ENCODE results near the gene TREX2. TPM values are rescaled to one million over a fixed set of nuclear protein-coding genes. Genes with fewer than 3 reads are reported as not detected.

TREX2 gene
- total and polyA plus RNA-seq, 10 of the 15 experiments (the other 5 are each of a cell fraction or from before 2014, with no cell fraction given), result 0.09 to 0.97 (median 0.60) TPM; not detected in 3

DNA sequence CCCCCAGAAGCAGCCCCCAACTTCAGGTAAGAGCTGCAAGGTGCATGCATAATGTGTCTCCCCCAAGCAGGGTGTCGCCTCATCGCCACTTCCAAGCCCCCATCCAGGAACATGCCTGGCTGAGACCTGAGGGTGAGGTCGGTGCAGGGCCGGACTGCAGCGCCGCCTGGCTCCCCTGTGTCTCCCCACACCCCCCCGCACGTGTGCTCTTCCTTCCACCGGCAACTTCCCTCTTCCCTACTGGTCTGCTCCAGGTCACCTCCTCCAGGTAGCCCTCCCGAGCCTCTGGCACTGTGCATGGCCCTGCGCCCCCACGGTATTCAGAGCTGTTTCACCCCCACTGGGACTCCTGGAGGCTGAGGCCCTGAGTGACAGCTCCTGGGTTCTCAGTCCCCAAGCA is 46.7 kb upstream of the TREX2 start:
- H3K9ac ChIP-seq (ENCODE audit: control insufficient read depth, insufficient read depth, low read length), result no peak overlapping the region
- no peak overlapping the region for H3K27ac ChIP-seq (ENCODE audit: control insufficient read depth, insufficient read depth)
- no peaks in the 10 kb centered on the region for H3K36me3 ChIP-seq (ENCODE audit: control insufficient read depth in 2 of 2, insufficient read depth in 2 of 2, low read length in 1 of 2)
- SMC1A ChIA-PET (ENCODE audit: uncharacterized antibody, unreplicated experiment), result no interaction called here
- 56% methylated on average over 12 of the region's 12 CpGs for WGBS (ENCODE audit: insufficient coverage, insufficient replicate concordance, low lambda C conversion rate, missing lambda C conversion rate)
- no peaks in the 10 kb centered on the region for H3K4me1 ChIP-seq (ENCODE audit: control insufficient read depth, insufficient read depth, low read length)
- no peaks in the 10 kb centered on the region for H4K20me1 ChIP-seq (ENCODE audit: control insufficient read depth, insufficient read depth)
- TF ChIP-seq, protein P1, sequence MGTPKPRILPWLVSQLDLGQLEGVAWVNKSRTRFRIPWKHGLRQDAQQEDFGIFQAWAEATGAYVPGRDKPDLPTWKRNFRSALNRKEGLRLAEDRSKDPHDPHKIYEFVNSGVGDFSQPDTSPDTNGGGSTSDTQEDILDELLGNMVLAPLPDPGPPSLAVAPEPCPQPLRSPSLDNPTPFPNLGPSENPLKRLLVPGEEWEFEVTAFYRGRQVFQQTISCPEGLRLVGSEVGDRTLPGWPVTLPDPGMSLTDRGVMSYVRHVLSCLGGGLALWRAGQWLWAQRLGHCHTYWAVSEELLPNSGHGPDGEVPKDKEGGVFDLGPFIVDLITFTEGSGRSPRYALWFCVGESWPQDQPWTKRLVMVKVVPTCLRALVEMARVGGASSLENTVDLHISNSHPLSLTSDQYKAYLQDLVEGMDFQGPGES (IDR thresholded peaks at IDR 0.05), result no peak
- no peak for TF ChIP-seq PKNOX1 (IDR thresholded peaks at IDR 0.05)
- no peak for TF ChIP-seq MYB (IDR thresholded peaks at IDR 0.05; ENCODE audit: borderline replicate concordance, low read depth, low read length)
- no peak for TF ChIP-seq SREBF1 (IDR thresholded peaks at IDR 0.05; ENCODE audit: low read length)
- no peak for TF ChIP-seq HDAC6 (IDR thresholded peaks at IDR 0.05; ENCODE audit: unreplicated experiment)
- TF ChIP-seq MEF2B (IDR thresholded peaks at IDR 0.05; ENCODE audit: partially characterized antibody, poor library complexity, severe bottlenecking), result no peak
- TF ChIP-seq NFYA (IDR thresholded peaks at IDR 0.05; ENCODE audit: borderline replicate concordance, low read depth, low read length), result no peak
- no peak for TF ChIP-seq EZH2 (IDR thresholded peaks at IDR 0.05; ENCODE audit: borderline replicate concordance, control insufficient read depth, low read depth, low read length)
- TF ChIP-seq RELA (IDR thresholded peaks at IDR 0.05; ENCODE audit: borderline replicate concordance, partially characterized antibody), result no peak
- no peak for TF ChIP-seq POLR2AphosphoS5 (IDR thresholded peaks at IDR 0.05; ENCODE audit: low read length)
- no peak for TF ChIP-seq SPI1 (IDR thresholded peaks at IDR 0.05; ENCODE audit: borderline replicate concordance, insufficient read depth, low read depth, low read length)
- TF ChIP-seq FOS (IDR thresholded peaks at IDR 0.05; ENCODE audit: borderline replicate concordance, extremely low read depth, insufficient read length), result no peak
- TF ChIP-seq ZNF217 (IDR thresholded peaks at IDR 0.05), result no peak
- no peak for TF ChIP-seq ZBED1 (IDR thresholded peaks at IDR 0.05; ENCODE audit: borderline replicate concordance)
- no peak for TF ChIP-seq SRF (IDR thresholded peaks at IDR 0.05; ENCODE audit: low read depth in 2 of 2, low read length in 2 of 2)
- TF ChIP-seq, protein P2, sequence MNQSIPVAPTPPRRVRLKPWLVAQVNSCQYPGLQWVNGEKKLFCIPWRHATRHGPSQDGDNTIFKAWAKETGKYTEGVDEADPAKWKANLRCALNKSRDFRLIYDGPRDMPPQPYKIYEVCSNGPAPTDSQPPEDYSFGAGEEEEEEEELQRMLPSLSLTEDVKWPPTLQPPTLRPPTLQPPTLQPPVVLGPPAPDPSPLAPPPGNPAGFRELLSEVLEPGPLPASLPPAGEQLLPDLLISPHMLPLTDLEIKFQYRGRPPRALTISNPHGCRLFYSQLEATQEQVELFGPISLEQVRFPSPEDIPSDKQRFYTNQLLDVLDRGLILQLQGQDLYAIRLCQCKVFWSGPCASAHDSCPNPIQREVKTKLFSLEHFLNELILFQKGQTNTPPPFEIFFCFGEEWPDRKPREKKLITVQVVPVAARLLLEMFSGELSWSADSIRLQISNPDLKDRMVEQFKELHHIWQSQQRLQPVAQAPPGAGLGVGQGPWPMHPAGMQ (IDR thresholded peaks at IDR 0.05; ENCODE audit: borderline replicate concordance), result no peak
- TF ChIP-seq POLR2A (IDR thresholded peaks at IDR 0.05; ENCODE audit: low read depth, low read length), result no peak
- no peak for TF ChIP-seq IKZF2 (IDR thresholded peaks at IDR 0.05)
- no peak for TF ChIP-seq ASH2L (IDR thresholded peaks at IDR 0.05; ENCODE audit: borderline replicate concordance, low read depth)
- no peak for TF ChIP-seq MTA2 (IDR thresholded peaks at IDR 0.05; ENCODE audit: low read depth)
- no peaks in the 10 kb centered on the region for H3K79me2 ChIP-seq (ENCODE audit: control insufficient read depth, insufficient read depth, low read length)
- POLR2A ChIA-PET, result no interaction called here
- CTCF ChIA-PET, result interaction anchor here (1.1 kb wide), 1 partner anchor 15 kb away, joined by 3 read pairs; no protein-coding TSS in a partner anchor
- H3K9me3 ChIP-seq (replicated peaks; ENCODE audit: control insufficient read depth, insufficient read depth, low read length), result no peaks in the 10 kb centered on the region; the same call in 2 of the 3 replicates
- FAIRE-seq (no peak), ATAC-seq (no peak), DNase-seq (ENCODE audit: low read depth, low spot score) (no peak)
- no peak overlapping the region for H2AFZ ChIP-seq (ENCODE audit: control insufficient read depth, low read depth, low read length)
- in situ Hi-C loops (cut with MboI) (no loop called here), intact Hi-C loops (cut with micrococcal nuclease; ENCODE audit: unreplicated experiment) (no loop called here)
- BruUV-seq (replicated peaks), result no TSS peak
- H3K27me3 ChIP-seq (replicated peaks in 1 of 2; ENCODE audit: control insufficient read depth in 2 of 2, insufficient read depth in 2 of 2, low read length in 1 of 2), result no peaks in the 10 kb centered on the region
- no peak overlapping the region for H3K4me3 ChIP-seq
- H3K4me2 ChIP-seq (ENCODE audit: control insufficient read depth, insufficient read depth), result no peak overlapping the region
- RAD21 ChIA-PET (ENCODE audit: unreplicated experiment), result no interaction called here
